H1 (cell line): ENCODE results near the gene RNFT1.
"Not testable (repeated sequence)": the region's sequence is repeated elsewhere in the genome, so short reads cannot be mapped to it uniquely, and the experiment has no call there.

Source experiments
- EGR1 ChIP-seq: IDR thresholded peaks from 2 replicates; pipeline ENCODE4 v1.6.1; 2011; ENCODE audit warnings: low read depth, low read length, borderline replicate concordance
- JUND ChIP-seq: IDR thresholded peaks from 2 replicates; pipeline ENCODE4 v1.6.1; 2011; ENCODE audit warnings: mild to moderate bottlenecking, improper control_type of control experiment, low read length
- MAX ChIP-seq: IDR thresholded peaks from 2 replicates; pipeline ENCODE4 v1.6.1; 2012; ENCODE audit warnings: inconsistent platforms
- POLR2A ChIP-seq, 2 experiments: IDR thresholded peaks; 1 replicate in 1 of 2; 2 replicates in 1 of 2; pipeline ENCODE4 v1.6.1; 2011; ENCODE audit warnings: low read depth in 2 of 2, low read length in 2 of 2, mild to moderate bottlenecking in 2 of 2; ENCODE audit errors: control extremely low read depth in 1 of 2
- RNF2 ChIP-seq: fragments of 200-900, 300-1000 bp; sonication (generic); IDR thresholded peaks from 2 replicates; pipeline ENCODE4 v1.7.1; 2016; ENCODE audit warnings: borderline replicate concordance, low read depth, mild to moderate bottlenecking, antibody characterized with exemption, low read length; ENCODE audit not compliant: poor library complexity, severe bottlenecking; ENCODE audit errors: missing control alignments
- SP1 ChIP-seq: IDR thresholded peaks from 2 replicates; pipeline ENCODE4 v1.6.1; 2011; ENCODE audit warnings: low read depth, low read length
- TAF1 ChIP-seq: IDR thresholded peaks from 2 replicates; pipeline ENCODE4 v1.6.1; 2011; ENCODE audit warnings: mild to moderate bottlenecking, low read depth, low read length
- TBP ChIP-seq: IDR thresholded peaks from 2 replicates; pipeline ENCODE4 v1.6.1; 2011; ENCODE audit warnings: low read depth, low read length, improper control_type of control experiment
- TF ChIP-seq, protein P1 (sequence below), 3 experiments: IDR thresholded peaks; 1 replicate in 2 of 3; 2 replicates in 1 of 3; pipeline versions ENCODE4 v1.5.1 to v1.6.1; 2011; ENCODE audit warnings: low read length in 3 of 3, mild to moderate bottlenecking in 3 of 3, inconsistent platforms in 2 of 3, low read depth in 1 of 3, moderate library complexity in 1 of 3; ENCODE audit not compliant: insufficient read depth in 1 of 3; ENCODE audit errors: control extremely low read depth in 1 of 3

GRCh38 chr17:59975166-59975565, 10.6 kb upstream of the RNFT1 start:
- TF ChIP-seq, protein P1, sequence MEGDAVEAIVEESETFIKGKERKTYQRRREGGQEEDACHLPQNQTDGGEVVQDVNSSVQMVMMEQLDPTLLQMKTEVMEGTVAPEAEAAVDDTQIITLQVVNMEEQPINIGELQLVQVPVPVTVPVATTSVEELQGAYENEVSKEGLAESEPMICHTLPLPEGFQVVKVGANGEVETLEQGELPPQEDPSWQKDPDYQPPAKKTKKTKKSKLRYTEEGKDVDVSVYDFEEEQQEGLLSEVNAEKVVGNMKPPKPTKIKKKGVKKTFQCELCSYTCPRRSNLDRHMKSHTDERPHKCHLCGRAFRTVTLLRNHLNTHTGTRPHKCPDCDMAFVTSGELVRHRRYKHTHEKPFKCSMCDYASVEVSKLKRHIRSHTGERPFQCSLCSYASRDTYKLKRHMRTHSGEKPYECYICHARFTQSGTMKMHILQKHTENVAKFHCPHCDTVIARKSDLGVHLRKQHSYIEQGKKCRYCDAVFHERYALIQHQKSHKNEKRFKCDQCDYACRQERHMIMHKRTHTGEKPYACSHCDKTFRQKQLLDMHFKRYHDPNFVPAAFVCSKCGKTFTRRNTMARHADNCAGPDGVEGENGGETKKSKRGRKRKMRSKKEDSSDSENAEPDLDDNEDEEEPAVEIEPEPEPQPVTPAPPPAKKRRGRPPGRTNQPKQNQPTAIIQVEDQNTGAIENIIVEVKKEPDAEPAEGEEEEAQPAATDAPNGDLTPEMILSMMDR (IDR thresholded peaks at IDR 0.05; ENCODE audit: control extremely low read depth in 1 of 3, insufficient read depth in 1 of 3, low read depth in 1 of 3, low read length in 3 of 3): not testable (repeated sequence)
- TF ChIP-seq POLR2A (IDR thresholded peaks at IDR 0.05; ENCODE audit: control extremely low read depth in 1 of 2, low read depth in 2 of 2, low read length in 2 of 2); TAF1; RNF2; MAX; SP1; JUND; EGR1; TBP: not testable (repeated sequence)
